Jurkat, Clone E6-1 (cell line): ENCODE data around the gene SCARB1.
A peak's percentile ranks its signal among the peaks of the same experiment; 100 is the strongest.

ENCODE experiments used
- DNase-seq: peaks from one replicate; pipeline ENCODE4 v3.0.0-alpha.2; 2011; ENCODE audit warnings: low read depth, low spot score
- H3K4me3 ChIP-seq: 2 replicates; pipeline ENCODE4 v1.5.1; 2011; ENCODE audit warnings: mild to moderate bottlenecking, low read length, control low read depth, moderate library complexity

Gene SCARB1

DNA sequence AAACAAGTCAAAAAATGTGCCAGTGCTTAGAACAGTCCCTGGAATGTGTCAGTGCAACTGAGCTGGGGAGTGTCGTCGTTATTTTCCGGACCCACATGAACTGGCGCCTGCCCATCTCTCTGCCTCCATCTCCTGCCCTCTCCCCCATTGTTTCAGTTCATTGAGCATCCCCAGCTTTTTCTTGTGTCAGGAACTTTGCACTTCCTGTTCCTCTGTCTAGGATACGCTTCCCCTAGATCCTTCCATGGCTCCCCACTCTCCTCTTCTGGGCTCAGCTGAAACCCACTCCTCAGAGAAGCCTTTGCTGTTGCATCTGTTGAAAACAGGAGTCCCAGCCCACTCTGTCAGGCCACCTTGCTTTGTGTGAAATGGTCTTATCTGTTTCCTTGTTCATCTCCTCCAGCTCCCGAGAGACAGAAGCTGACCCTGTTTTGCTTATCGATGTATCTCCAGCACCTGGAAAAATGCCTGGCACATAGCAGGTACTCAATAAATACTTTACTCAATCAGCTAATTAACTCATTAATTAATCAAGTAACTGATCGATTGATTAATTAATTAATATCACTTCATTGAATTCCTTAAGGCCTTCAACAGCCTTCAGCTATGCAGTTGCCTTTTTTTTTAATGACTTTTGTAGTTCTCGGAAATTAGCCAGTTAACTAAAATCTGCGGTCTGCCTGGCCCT lies 2.7 kb upstream of the SCARB1 start:
- no peak for DNase-seq
- H3K4me3 ChIP-seq: no peak overlapping the region

DNA sequence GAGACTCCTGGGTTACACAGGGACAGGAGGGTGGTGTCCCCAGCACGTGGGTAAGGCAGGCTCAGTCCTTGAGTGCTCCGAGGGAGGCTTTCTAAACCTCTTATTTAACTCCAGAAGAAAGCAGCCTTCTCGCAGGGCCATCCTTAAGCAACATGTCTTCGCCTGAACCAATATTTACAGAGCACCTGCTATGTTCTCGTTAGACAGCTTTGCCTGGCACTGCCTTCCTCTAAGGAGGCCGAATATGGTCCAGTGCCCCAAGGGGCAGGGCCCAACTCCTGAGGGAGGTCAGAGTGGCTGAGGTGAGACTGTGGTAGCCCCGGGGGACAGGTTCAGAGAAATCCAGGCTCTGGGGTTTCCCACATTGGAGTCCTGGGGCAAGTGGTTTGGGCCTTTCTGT lies 2.1 kb upstream of the SCARB1 start:
- no peak overlapping the region for H3K4me3 ChIP-seq
- DNase-seq: no peak

DNA sequence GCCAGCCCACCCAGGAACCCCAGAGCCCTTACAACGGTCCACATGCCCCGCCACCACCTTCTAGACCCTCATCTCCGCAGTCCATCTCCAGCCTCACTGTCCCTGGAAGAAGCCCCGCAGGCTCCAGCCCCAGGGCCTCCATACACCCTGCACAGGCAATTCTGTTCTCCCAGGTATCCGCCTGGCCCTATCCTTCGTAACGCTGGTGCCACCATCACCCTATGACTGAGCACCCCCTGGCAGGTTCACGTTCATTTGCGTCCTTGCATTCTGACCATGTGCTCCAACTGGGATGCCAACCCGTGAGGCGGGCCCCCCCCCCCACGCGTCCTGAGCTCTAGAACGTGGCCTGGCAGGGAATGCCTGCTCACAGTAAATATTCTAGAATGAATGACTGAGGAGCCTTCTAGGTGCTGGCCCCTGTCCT lies 675 bp upstream of the SCARB1 start:
- DNase-seq: no peak
- peak overlapping the region; percentile 63 for H3K4me3 ChIP-seq

DNA sequence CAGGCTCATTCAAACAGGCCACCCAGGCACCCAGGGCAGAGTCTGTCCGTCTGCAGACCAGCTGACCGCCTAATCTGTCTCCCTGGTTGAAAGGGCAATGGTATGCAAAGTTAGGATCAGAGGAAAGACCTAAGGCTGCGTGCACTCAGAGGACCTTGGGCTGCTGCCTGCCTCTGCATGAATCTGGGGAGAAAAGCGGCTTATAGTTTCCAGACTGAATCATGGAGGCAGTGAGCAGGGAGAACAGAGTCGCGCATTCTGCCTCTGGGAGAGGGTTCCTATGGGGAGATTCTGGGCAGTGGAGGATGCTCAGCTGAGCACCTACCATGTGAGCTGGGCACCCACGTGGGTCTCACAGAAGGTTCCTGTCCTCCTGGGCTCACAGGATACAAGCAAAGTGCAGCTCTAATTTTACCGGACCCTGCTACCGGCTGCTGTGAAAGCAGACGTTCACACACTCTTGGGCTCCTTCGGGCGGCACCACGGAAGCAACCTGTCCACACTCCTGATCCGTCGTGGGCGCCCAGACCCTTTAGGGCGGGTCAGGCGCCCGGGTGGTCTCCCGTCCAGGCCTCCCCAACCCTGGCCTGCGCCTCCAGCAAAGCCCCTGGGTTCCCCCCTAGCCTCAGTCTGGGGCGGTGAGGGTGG lies 772 bp downstream of the SCARB1 start:
- H3K4me3 ChIP-seq: peak overlapping the region; percentile 63
- no peak for DNase-seq

DNA sequence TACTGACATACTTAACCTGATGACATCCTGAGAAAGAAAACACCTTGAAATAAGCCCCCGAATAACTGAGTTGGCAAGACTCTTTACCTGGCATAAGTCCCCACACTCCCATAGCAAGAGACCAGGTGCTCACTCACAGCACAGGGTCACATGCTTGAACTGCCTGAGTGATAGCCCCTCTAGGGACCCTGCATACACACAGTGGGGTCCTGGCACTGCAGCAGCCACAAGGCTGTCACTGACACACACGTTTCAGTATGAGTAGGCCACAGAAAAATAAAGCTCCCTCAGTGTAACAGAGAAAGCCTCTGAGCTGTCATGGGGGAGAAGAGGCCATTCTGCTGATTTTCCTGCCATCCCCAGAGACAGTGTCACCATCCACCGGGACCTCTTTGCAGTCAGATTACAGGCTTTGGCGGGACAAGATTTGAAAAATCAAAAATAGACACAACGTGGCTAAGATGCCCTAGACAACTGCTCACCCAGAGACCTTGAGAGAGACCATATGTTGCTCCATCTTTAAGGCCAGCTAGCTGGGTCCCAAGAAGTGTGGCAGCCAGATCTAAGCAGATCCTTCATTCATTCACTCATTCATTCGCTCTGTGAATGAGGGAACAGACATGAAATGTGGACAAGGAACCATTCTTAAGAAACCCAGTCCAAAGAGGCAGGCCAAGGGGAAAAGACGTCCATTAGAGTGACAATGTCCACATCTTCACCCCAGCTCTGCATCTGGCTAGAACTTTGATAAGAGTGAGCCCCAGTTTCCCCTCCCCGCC lies 1.6 kb downstream of the SCARB1 start:
- no peak for DNase-seq
- H3K4me3 ChIP-seq: no peak overlapping the region

DNA sequence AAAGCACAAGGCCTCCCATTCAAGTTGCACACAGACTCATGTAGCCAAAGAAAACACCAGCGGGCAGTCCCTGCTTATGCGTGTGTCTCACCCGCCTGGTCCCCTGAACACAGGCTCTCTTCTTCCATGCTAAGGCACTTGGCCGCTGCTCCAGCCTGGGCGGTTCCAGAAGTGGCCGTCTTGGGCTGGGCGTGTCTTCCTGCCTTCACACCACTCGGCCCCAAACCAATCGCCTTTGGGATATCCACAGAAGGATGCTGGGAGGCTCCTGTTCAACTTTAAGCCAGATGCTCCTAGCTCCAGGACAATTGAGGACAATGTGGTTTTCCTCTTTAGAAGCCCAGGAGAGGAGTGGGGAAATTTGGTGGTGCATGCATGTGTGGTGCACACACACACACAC lies 2.2 kb downstream of the SCARB1 start:
- H3K4me3 ChIP-seq: no peak overlapping the region
- no peak for DNase-seq

DNA sequence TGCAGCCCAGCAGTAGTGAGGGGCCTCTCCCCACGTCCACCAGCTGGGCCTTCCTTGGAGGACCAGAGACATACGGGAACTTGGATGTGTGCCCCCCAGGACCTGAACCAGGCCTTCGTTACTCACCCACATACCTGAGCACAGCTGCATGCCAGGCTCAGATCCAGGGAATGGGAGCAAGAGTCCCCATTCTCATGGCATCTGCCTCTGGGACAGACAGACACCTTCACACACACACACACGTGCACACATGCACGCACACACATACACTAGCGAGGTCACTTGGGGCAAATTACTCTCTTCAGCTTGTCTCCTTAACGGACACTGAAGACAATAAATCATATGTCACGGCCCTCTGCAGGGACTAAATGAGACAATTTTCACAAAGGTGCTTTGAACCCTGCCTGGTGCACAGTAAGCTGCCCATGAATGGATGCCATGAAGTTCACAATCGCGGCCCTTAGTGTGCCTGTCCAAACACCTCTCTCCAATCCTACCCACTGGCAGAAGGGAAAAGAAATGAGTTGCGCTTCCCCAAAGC lies 5.7 kb downstream of the SCARB1 start:
- no peak overlapping the region for H3K4me3 ChIP-seq
- DNase-seq: no peak

DNA sequence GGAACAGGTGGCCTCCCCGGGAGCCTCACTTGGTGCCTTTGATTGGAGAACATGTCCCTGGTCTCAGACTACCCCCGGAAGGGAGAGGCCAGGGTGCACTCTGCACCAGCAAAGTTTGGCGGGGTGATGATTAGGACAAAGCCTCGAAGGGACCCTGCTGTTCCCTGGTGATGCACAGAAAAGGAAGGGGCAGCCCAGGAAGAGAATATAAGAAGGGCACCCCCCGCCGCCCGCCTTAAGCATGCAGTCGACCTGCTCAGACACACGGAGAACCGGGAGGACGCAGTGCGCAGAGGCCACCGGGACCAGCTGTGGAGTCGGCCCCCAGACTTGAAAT lies 6.9 kb downstream of the SCARB1 start:
- no peak for DNase-seq
- no peak overlapping the region for H3K4me3 ChIP-seq

DNA sequence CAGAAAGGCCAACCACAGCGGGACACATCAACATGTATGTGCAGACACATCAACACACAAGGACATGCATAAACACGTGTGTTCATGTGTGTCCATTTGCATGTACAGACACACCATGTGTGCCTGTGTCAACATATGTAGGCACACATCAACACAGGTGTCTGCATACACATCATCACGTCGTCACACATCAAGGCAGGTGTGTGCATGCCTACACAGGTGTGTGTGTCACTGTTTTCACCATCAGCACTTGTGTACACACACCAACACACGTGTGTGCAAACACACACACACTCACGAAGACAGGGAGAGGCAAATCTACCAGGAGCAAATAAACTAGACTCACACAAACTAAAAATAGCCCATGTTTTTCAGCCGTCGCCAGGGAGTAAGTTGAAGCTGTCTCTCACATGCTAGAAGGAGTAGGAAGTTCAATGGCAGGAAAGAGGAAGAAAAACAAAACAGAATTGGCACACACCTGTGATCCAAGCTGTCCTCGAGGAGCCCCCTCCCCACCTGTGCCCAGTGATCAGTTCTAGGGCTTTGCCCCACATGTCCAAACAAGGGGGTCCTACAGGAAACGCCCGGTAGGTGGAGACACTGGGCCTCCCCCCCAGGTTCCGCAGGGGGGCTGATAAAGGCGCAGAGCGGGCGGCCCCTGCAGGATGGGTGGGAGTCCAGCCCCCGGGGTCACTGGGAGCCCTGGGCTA lies 7.4 kb downstream of the SCARB1 start:
- DNase-seq: no peak

DNA sequence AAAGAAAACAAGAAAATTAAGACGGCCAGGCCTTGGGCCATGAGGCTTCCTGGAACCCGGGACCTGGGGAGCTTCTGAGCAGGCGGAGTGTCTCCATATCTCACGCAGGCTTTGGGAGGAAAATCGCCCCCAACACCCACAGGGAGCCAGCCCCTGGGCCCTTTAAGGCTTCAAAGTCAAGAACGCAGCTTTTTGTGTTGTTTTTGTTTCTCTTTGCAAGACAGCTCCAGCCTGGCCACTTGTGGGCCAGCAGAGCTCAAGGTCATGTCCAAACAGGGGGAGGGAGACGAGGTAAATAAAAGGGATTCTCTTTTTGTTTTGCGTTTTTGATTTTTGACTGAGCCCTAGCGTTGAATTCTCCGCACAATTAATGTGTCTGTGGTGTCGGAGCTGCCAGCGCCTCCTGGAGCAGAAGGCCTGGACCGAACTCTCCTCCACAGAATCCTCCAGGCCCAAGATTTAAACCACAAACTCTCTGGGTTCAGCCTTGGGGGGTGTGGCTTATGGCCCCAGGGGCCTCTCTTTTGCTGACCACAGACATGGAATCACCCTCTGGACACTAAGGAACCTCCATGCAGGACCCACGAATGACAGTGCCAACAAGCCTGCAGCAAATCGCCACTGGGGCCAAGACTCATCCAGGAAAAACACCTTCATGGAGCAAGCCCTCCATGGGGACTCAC lies 8.2 kb downstream of the SCARB1 start:
- no peak overlapping the region for H3K4me3 ChIP-seq
- DNase-seq: no peak

More for the DNA sequence above, 7.4 kb downstream of the SCARB1 start:
- no peak overlapping the region for H3K4me3 ChIP-seq

DNA sequence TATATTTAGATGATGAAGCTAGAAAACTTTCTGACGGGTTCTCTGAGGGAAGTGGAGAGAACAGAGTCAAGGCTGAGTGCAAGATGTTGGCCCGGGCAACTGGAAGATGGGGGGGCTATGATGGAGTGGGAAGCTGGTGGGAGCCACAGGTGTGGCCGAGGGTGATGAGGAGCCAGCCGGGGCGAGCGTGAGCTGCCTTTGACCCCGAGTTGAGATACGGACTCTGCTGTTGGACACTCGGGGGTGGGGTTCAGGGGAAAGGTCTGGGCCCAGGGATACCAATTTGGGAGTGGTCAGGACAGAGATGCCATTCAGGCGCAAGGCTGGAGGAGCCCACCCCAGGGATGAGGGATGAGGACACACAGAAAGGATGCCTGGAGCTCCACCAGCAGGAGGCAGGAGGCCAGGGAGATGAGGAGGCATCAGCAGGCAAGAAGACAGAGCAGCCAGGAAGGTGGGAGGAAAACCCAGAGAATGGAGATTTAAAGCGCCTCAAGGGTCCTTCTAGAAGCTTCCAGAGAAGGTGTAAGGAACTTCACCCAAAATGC lies 9.0 kb downstream of the SCARB1 start:
- H3K4me3 ChIP-seq: no peak overlapping the region
- DNase-seq: no peak

DNA sequence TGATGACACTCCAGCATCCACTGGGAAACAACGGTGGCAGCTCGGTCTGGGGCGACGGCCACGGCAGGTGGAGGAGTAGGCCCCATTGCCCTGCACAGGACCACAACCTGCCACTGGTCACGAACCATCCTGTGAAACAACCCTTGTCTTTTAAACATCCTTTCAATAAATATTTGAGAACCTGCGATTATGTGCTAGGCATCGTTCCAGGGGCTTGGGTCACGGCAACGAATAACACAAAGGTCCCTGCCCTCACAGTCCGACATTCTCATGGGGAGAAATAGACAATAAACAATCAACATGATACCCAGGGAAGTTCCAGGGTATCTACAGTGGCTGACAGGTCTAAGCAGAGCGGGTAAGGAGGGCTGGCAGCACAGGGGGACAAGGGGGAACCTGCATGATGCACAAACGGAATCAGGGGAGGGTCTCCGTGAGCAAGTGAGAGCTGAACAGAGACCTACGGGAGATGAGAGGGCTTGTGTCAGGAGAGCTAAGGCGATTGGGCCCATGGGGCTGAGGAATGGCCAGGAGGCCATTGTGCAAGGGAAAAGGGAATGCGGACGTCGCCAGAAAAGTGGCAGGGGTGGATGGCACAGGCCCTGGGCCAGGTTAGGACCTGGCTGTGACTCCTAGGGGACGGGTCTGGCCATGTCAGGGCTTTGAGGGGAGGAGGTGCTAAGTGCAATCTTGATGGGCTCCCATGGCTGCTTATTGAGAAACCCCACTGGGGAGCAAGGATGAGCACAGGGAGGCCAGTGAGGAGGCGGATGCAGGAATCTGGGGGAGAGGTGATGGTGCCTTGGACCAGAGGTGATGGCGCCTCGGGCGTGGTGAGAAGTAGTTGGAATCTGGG lies 9.7 kb downstream of the SCARB1 start:
- no peak for DNase-seq
- no peak overlapping the region for H3K4me3 ChIP-seq

DNA sequence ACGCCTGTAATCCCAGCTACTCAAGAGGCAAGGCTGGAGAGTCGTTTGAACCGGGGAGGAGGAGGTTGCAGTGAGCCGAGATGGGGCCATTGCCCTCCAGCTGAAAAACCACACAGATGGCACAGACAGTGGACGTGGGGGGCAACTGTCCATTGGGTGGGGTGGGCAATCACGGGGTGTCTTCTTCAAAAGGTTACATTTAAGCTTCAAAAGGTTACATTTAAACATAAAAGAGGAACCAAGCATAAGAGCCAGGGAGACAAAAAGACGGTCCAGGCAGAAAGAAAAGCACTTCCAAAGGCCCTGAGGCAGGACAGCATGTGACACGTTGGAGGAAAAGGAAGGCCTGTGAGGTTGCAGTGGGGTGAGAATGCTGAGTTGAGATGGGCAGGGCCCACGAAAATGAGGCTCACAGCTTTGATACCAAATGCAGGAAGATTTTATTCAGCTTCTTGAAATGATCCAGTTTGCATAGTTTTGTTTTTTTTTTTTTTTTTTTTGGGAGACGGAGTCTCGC lies 10.7 kb downstream of the SCARB1 start:
- DNase-seq: no peak
- H3K4me3 ChIP-seq: no peak overlapping the region

DNA sequence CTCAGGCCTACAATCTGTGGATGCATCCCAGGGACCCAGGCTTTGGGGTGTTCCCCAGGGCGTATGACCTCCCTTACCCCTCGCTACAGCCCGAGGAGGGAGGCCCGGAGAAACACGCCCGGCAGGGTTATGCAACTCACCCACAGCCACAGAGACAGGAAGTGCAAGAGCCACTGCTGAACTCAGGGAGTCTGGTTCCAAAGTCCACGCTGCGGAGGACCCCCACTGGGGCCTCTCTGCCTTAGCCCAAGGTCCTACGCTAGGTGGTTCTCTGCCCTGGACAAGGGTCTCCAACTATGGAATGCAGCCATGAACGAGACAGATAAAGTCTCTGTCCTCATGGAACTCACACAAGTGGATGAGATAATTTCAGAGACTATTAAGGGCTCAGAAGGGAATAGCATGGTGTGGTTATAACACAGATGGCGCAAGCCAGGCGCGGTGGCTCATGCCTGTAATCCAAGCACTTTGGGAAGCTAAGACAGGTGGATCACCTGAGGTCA lies 11.3 kb downstream of the SCARB1 start:
- DNase-seq: no peak
- H3K4me3 ChIP-seq: no peak overlapping the region

DNA sequence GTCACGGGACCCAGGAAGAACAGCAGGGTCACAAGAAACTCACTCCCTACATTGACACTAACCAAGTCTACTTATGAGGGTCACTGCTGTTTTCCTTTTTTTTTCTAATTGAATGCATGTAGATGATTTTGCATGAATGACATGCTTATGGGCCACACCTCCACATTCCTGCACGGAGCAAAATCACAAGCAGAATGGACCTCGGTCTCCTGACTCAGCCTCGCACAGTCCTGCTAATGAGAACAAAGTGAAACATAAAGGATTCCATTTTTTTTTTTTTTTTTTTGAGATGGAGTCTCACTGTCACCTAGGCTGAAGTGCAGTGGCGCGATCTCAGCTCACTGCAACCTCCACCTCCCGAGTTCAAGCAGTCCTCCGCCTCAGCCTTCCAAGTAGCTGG lies 12.3 kb downstream of the SCARB1 start:
- DNase-seq: no peak
- H3K4me3 ChIP-seq: no peak overlapping the region

DNA sequence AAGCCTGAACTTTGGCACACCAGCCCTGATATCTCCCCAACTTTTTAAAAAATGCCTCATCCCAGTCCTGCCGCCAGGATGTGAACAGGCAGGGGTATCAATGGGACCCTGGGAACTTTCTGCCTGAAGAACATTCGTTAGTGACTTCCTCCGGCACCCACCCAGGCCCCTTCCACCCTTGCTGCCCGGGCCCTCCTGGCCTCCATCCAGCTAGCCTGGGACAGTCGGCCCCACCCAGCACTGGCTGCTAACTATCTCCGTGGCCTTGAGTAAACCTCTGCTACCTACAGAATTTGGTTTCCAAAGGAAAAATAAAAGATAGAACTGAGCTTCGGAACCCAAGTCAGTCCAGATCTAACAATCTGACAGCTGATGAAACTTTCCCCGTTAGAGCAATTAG lies 14.3 kb downstream of the SCARB1 start:
- DNase-seq: no peak
- H3K4me3 ChIP-seq: no peak overlapping the region

DNA sequence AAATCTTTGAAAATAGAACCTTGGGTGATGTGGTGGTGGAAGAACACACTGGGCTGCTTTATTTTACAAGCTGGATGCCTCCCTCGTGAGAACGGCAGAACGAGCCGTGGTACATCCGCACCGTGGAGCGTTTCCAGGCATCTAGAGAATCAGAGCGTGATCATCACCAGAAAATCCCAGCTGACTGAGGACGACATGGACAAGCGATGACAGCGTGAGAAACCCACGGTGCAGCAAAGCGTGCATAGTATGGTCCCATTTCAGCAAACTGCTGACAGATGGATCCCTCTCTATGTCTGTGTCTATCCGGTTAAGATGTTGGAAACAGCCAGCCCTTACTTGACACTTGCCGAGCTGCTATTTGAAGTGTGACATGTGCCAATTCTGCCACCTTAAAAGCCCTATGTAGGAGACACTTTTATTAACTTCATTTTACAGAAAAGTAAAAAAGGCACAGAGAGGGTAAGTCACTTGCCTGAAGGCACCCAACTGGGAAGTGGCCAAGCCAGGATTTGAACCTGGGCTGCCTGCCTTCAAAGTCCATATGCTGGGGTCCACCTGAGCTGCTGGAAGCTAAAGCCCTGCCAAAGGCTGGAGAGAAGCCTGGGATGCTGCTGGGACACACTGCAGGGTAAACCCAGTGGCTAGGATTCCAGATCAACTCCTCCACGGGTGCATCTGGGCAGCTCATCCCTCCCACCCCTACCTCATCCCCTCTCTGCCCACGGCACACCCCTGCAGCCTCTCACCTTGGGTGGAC lies 14.9 kb downstream of the SCARB1 start:
- DNase-seq: no peak
- H3K4me3 ChIP-seq: no peak overlapping the region
